DND-41 (cell line): ENCODE results near the gene A2M.

Experiments used
- ATAC-seq: fragments of 200-7000 bp; cut with Tn5 transposase; 3 replicates; pipeline ENCODE4 v1.9.1; 2021; ENCODE audit warnings: low read depth; ENCODE audit not compliant: insufficient read depth
- DNase-seq: peaks from one replicate; pipeline ENCODE4 v3.0.0-alpha.2; 2020
- H2AFZ ChIP-seq: 2 replicates; pipeline ENCODE4 v1.6.0; 2012; ENCODE audit warnings: low read depth, low read length
- H3K27ac ChIP-seq: 2 replicates; pipeline ENCODE4 v1.5.1; 2012; ENCODE audit warnings: low read length, inconsistent platforms
- H3K27me3 ChIP-seq: fragments of 200-600 bp; sonication (generic); 2 replicates; pipeline ENCODE4 v1.6.0; 2012; ENCODE audit warnings: low read length, mild to moderate bottlenecking, inconsistent platforms; ENCODE audit not compliant: insufficient read depth, poor library complexity
- H3K36me3 ChIP-seq: 2 replicates; pipeline ENCODE4 v1.5.1; 2012; ENCODE audit warnings: low read length, inconsistent platforms; ENCODE audit not compliant: insufficient read depth
- H3K4me1 ChIP-seq: 2 replicates; pipeline ENCODE4 v1.5.1; 2012; ENCODE audit warnings: mild to moderate bottlenecking, low read length; ENCODE audit not compliant: insufficient read depth
- H3K4me2 ChIP-seq: 2 replicates; pipeline ENCODE4 v1.6.0; 2012; ENCODE audit warnings: mild to moderate bottlenecking, moderate library complexity, low read length, inconsistent platforms; ENCODE audit not compliant: insufficient read depth
- H3K4me3 ChIP-seq, 2 experiments: fragments of 200-600 bp in 1 of 2; shearing (Covaris generic) in 1 of 2; 2 replicates each; pipeline ENCODE4 v1.5.1; 2012 to 2016; ENCODE audit warnings: inconsistent platforms in 2 of 2, low read length in 2 of 2, mild to moderate bottlenecking in 2 of 2, low read depth in 1 of 2, moderate library complexity in 1 of 2
- H3K79me2 ChIP-seq: 2 replicates; pipeline ENCODE4 v1.6.0; 2012; ENCODE audit warnings: low read length, inconsistent platforms; ENCODE audit not compliant: insufficient read depth
- H3K9ac ChIP-seq: 2 replicates; pipeline ENCODE4 v1.6.0; 2012; ENCODE audit warnings: low read depth, mild to moderate bottlenecking, inconsistent platforms, low read length, moderate library complexity
- H3K9me3 ChIP-seq: 2 replicates; pipeline ENCODE4 v1.5.1; 2012; ENCODE audit warnings: low read length, moderate library complexity, mild to moderate bottlenecking, inconsistent platforms; ENCODE audit not compliant: insufficient read depth, severe bottlenecking
- H4K20me1 ChIP-seq: 2 replicates; pipeline ENCODE4 v1.6.0; 2012; ENCODE audit warnings: low read length; ENCODE audit not compliant: insufficient read depth
- EZH2 ChIP-seq: IDR thresholded peaks from 3 replicates; pipeline ENCODE4 v1.6.1; 2012; ENCODE audit warnings: borderline replicate concordance, low read depth, mild to moderate bottlenecking, moderate library complexity, low read length, inconsistent platforms; ENCODE audit not compliant: severe bottlenecking
- TF ChIP-seq, protein P1 (sequence below): IDR thresholded peaks from 2 replicates; pipeline ENCODE4 v1.5.1; 2012; ENCODE audit warnings: borderline replicate concordance, low read length, moderate library complexity, mild to moderate bottlenecking; ENCODE audit not compliant: poor library complexity, severe bottlenecking; ENCODE audit errors: extremely low read depth

Gene A2M

GRCh38 chr12:9051158-9051550 lies 64.6 kb downstream of the A2M start:
- H3K79me2 ChIP-seq = no peaks in the 10 kb centered on the region
- no peak overlapping the region for H3K4me3 ChIP-seq
- H3K27me3 ChIP-seq = peaks cover 5% of the 10 kb centered on the region
- DNase-seq (no peak), ATAC-seq (no peak)
- no peak for TF ChIP-seq EZH2
- TF ChIP-seq, protein P1, sequence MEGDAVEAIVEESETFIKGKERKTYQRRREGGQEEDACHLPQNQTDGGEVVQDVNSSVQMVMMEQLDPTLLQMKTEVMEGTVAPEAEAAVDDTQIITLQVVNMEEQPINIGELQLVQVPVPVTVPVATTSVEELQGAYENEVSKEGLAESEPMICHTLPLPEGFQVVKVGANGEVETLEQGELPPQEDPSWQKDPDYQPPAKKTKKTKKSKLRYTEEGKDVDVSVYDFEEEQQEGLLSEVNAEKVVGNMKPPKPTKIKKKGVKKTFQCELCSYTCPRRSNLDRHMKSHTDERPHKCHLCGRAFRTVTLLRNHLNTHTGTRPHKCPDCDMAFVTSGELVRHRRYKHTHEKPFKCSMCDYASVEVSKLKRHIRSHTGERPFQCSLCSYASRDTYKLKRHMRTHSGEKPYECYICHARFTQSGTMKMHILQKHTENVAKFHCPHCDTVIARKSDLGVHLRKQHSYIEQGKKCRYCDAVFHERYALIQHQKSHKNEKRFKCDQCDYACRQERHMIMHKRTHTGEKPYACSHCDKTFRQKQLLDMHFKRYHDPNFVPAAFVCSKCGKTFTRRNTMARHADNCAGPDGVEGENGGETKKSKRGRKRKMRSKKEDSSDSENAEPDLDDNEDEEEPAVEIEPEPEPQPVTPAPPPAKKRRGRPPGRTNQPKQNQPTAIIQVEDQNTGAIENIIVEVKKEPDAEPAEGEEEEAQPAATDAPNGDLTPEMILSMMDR = no peak
- H3K4me2 ChIP-seq = no peak overlapping the region
- H3K27ac ChIP-seq = no peak overlapping the region
- no peak overlapping the region for H3K9ac ChIP-seq
- H3K36me3 ChIP-seq = no peaks in the 10 kb centered on the region
- H3K4me1 ChIP-seq = no peaks in the 10 kb centered on the region
- H4K20me1 ChIP-seq = no peaks in the 10 kb centered on the region
- no peaks in the 10 kb centered on the region for H3K9me3 ChIP-seq
- H2AFZ ChIP-seq = no peak overlapping the region

- Histone ChIP-seq H3K79me2 (no peaks in the 10 kb centered on the region), H4K20me1 (no peaks in the 10 kb centered on the region), H3K4me2 (no peak overlapping the region), H3K9me3 (no peaks in the 10 kb centered on the region), H3K9ac (no peak overlapping the region), H3K27ac (no peak overlapping the region), H2AFZ (no peak overlapping the region), H3K36me3 (no peaks in the 10 kb centered on the region), H3K4me3 (no peak overlapping the region), H3K4me1 (no peaks in the 10 kb centered on the region), H3K27me3 (peaks cover 5% of the 10 kb centered on the region)
- DNase-seq (no peak), ATAC-seq (no peak)
- TF ChIP-seq EZH2 = no peak
- TF ChIP-seq, protein P1 = no peak
Measured at GRCh38 chr12:9050521-9051157, 65.1 kb downstream of the A2M start.

DNA sequence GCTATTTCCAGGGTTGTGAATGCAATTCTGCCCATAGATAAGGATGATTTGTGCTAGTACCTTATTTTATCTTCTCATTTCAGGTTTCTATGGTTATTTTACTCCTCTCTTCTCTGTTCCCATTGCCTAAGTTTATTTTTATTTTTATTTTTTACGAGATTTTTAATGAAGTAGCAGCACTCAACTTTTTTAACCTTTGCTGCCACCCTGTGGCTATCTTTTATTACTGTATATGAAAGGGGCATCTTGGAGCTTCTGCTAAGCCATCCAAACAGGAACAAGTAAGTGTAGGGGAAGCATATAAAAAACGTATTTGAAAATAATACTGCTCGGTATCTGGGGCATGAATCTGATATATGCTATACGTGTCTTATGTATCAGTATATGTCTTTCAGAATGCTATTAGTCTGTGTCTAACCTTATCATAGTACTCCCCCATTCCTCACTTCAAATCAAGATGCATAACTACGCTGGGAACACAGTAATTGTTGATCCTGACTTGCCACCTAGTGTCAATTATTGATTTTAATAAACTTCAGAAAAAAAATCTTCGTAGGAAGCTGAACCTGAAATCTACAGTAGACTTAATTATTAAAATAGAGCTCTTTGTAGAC lies 66.1 kb downstream of the A2M start:
- Histone ChIP-seq H3K27me3 (peaks cover 5% of the 10 kb centered on the region), H4K20me1 (no peaks in the 10 kb centered on the region), H3K9ac (no peak overlapping the region), H3K36me3 (no peaks in the 10 kb centered on the region), H3K27ac (no peak overlapping the region), H3K4me1 (no peaks in the 10 kb centered on the region), H3K4me2 (no peak overlapping the region), H3K9me3 (no peaks in the 10 kb centered on the region), H3K4me3 (no peak overlapping the region), H3K79me2 (no peaks in the 10 kb centered on the region), H2AFZ (no peak overlapping the region)
- ATAC-seq = peak; percentile 66; the same call in 2 of the 3 replicates
- TF ChIP-seq EZH2 = no peak
- TF ChIP-seq, protein P1 = peak; percentile 67
- DNase-seq = peak; percentile 19
